ENCODE data around the gene PCCA. TPM values are rescaled to one million over a fixed set of nuclear protein-coding genes. Genes with fewer than 3 reads are reported as not detected.

PCCA gene
- total and polyA plus RNA-seq, 2 donors (not counting 1 experiment from before 2014, with no cell fraction given), result 4.8 to 17.4 TPM

DNA sequence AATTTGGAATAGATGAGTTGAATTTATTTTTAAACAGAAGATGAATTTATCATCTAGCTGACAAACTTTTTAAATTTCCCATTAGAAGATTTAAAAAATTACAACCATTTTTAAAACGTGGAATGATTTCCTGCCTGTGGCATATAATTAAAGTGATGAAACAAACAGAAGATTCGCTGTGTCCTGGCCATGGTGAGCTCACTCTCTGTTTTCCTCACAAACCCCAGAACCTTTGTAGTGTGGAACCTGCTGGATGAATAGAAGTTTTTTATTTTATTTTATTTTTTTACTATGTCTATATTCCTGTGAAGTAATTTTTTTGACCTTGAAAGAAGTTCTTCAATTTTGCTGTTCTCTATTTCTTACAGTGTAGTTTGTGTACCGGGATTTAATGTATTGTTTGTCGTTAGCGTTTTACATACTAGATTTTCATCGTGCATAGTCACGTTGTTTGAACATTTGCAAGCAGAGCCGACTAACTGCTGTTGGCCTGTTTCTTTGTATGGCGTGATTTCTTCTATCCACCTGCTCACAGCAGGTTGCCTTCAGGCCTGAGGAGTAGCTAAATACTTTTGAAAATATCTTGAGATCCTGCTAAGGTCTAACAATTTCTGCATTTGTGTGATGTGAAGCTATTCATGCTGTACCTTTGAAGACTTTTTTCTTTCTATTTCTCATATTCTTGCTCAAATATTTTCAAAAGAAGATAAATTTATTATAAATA, 350.5 kb downstream of the PCCA start:
- Mint-ChIP-seq H3K27ac (no peak overlapping the region), H3K4me1 (no peaks in the 10 kb centered on the region), H3K27me3 (no peaks in the 10 kb centered on the region), H3K4me3 (no peak overlapping the region), H3K9me3 (ENCODE audit: insufficient read depth) (no peaks in the 10 kb centered on the region)
- Histone ChIP-seq H3K27ac (ENCODE audit: low read length in 2 of 2) (no peak overlapping the region), H4K20me1 (ENCODE audit: control insufficient read depth, insufficient read depth, low read length, poor library complexity, severe bottlenecking) (no peaks in the 10 kb centered on the region), H3K4me3 (ENCODE audit: control extremely low read depth in 1 of 5, extremely low read depth in 1 of 5, insufficient read depth in 1 of 5, low read depth in 2 of 5, low read length in 4 of 5) (no peak overlapping the region), H3K27me3 (replicated peaks in 1 of 4; ENCODE audit: control extremely low read depth in 1 of 4, control insufficient read depth in 3 of 4, insufficient read depth in 4 of 4, low read length in 3 of 4) (no peaks in the 10 kb centered on the region), H3K9me3 (ENCODE audit: control extremely low read depth in 1 of 3, control insufficient read depth in 2 of 3, insufficient read depth in 1 of 3, low read length in 2 of 3) (peaks cover 0 to 2% (median 0%) of the 10 kb centered on the region in 3 donors), H3K36me3 (replicated peaks in 1 of 2; ENCODE audit: control extremely low read depth in 1 of 2, control insufficient read depth in 1 of 2, extremely low read depth in 1 of 2, insufficient read depth in 2 of 2, low read length in 1 of 2) (no peaks in the 10 kb centered on the region), H3K79me2 (ENCODE audit: control insufficient read depth, insufficient read depth, low read length) (no peaks in the 10 kb centered on the region), H2AFZ (ENCODE audit: insufficient read depth, low read depth, low read length, poor library complexity, severe bottlenecking) (no peak overlapping the region), H3K9ac (ENCODE audit: low read length) (no peak overlapping the region), H3K4me1 (ENCODE audit: control insufficient read depth in 2 of 2, insufficient read depth in 2 of 2, low read length in 2 of 2) (no peaks in the 10 kb centered on the region), H3K4me2 (replicated peaks; ENCODE audit: low read depth, low read length, poor library complexity, severe bottlenecking) (no peak overlapping the region)
- intact Hi-C loops (cut with micrococcal nuclease), result no loop called here
- ChIA-PET POLR2A (no interaction called here), CTCF (no interaction called here)
- no peak for DNase-seq
- TF ChIP-seq, protein P1, sequence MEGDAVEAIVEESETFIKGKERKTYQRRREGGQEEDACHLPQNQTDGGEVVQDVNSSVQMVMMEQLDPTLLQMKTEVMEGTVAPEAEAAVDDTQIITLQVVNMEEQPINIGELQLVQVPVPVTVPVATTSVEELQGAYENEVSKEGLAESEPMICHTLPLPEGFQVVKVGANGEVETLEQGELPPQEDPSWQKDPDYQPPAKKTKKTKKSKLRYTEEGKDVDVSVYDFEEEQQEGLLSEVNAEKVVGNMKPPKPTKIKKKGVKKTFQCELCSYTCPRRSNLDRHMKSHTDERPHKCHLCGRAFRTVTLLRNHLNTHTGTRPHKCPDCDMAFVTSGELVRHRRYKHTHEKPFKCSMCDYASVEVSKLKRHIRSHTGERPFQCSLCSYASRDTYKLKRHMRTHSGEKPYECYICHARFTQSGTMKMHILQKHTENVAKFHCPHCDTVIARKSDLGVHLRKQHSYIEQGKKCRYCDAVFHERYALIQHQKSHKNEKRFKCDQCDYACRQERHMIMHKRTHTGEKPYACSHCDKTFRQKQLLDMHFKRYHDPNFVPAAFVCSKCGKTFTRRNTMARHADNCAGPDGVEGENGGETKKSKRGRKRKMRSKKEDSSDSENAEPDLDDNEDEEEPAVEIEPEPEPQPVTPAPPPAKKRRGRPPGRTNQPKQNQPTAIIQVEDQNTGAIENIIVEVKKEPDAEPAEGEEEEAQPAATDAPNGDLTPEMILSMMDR (IDR thresholded peaks at IDR 0.05), result no peak
- no peak for TF ChIP-seq EZH2 (IDR thresholded peaks at IDR 0.05; ENCODE audit: borderline replicate concordance, insufficient read depth, low read depth, low read length, poor library complexity, severe bottlenecking)
- WGBS (ENCODE audit: insufficient coverage), result 100% methylated on average over 6 of the region's 9 CpGs
- no peak for ATAC-seq (ENCODE audit: low read depth)

DNA sequence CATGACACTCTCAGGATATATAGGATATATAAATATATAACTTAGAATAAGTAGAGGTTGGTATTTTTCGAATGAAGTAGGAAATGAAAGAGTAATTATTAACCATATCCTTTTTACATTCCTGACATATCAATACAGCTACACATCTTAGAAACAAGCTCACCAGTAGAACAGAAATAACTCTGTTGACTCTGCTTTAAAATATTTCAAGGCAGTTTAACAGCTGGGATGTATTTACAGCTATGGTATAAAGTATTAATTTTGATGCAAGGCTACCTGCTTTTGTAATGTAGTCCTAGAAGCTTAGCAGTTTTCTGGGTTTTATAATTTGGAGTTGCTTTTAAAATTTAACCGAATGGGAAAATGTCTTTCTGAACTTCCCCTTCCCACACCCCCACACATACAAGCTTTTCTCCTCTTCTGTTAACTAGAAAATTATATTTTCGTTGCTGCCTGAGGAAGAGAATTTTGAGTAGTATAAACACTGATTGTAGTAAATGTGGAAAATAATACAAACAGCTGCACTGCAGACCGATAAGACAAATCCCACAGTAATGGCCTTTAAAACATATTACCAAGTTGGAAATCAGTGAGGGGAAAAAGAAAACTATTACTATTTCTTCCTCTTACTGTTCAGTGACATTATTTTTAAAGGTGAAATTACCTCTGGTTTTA, 352.0 kb downstream of the PCCA start:
- no peaks in the 10 kb centered on the region for H4K20me1 ChIP-seq (ENCODE audit: control insufficient read depth, insufficient read depth, low read length, poor library complexity, severe bottlenecking)
- no peak overlapping the region for H3K4me3 ChIP-seq (ENCODE audit: control extremely low read depth in 1 of 5, extremely low read depth in 1 of 5, insufficient read depth in 1 of 5, low read depth in 2 of 5, low read length in 4 of 5)
- Mint-ChIP-seq H3K4me1 (no peaks in the 10 kb centered on the region), H3K27me3 (no peaks in the 10 kb centered on the region), H3K9me3 (ENCODE audit: insufficient read depth) (no peaks in the 10 kb centered on the region), H3K27ac (no peak overlapping the region), H3K4me3 (no peak overlapping the region)
- no peak overlapping the region for H3K4me2 ChIP-seq (replicated peaks; ENCODE audit: low read depth, low read length, poor library complexity, severe bottlenecking)
- H3K79me2 ChIP-seq (ENCODE audit: control insufficient read depth, insufficient read depth, low read length), result no peaks in the 10 kb centered on the region
- no peaks in the 10 kb centered on the region for H3K27me3 ChIP-seq (replicated peaks in 1 of 4; ENCODE audit: control extremely low read depth in 1 of 4, control insufficient read depth in 3 of 4, insufficient read depth in 4 of 4, low read length in 3 of 4)
- no peaks in the 10 kb centered on the region for H3K36me3 ChIP-seq (replicated peaks in 1 of 2; ENCODE audit: control extremely low read depth in 1 of 2, control insufficient read depth in 1 of 2, extremely low read depth in 1 of 2, insufficient read depth in 2 of 2, low read length in 1 of 2)
- ChIA-PET POLR2A (no interaction called here), CTCF (no interaction called here)
- TF ChIP-seq EZH2 (IDR thresholded peaks at IDR 0.05; ENCODE audit: borderline replicate concordance, insufficient read depth, low read depth, low read length, poor library complexity, severe bottlenecking), result no peak
- TF ChIP-seq, protein P1 (IDR thresholded peaks at IDR 0.05), result no peak
- no CpG with 5 or more reads among the region's 4 CpGs for WGBS (ENCODE audit: insufficient coverage)
- H2AFZ ChIP-seq (ENCODE audit: insufficient read depth, low read depth, low read length, poor library complexity, severe bottlenecking), result no peak overlapping the region
- intact Hi-C loops (cut with micrococcal nuclease), result no loop called here
- DNase-seq, result no peak
- no peak overlapping the region for H3K27ac ChIP-seq (ENCODE audit: low read length in 2 of 2)
- no peaks in the 10 kb centered on the region for H3K9me3 ChIP-seq (ENCODE audit: control extremely low read depth in 1 of 3, control insufficient read depth in 2 of 3, insufficient read depth in 1 of 3, low read length in 2 of 3)
- no peak overlapping the region for H3K9ac ChIP-seq (ENCODE audit: low read length)
- ATAC-seq (ENCODE audit: low read depth), result no peak
- no peaks in the 10 kb centered on the region for H3K4me1 ChIP-seq (ENCODE audit: control insufficient read depth in 2 of 2, insufficient read depth in 2 of 2, low read length in 2 of 2)
